SKM-1 (cell line): ENCODE data around the gene GK.
"Not testable (repeated sequence)": the region's sequence is repeated elsewhere in the genome, so short reads cannot be mapped to it uniquely, and the experiment has no call there.

Experiments used
- DNase-seq: peaks from one replicate; lab custom pipeline; 2025; ENCODE audit not compliant: unreplicated experiment; lab: John Stamatoyannopoulos, UW

GK gene

DNA sequence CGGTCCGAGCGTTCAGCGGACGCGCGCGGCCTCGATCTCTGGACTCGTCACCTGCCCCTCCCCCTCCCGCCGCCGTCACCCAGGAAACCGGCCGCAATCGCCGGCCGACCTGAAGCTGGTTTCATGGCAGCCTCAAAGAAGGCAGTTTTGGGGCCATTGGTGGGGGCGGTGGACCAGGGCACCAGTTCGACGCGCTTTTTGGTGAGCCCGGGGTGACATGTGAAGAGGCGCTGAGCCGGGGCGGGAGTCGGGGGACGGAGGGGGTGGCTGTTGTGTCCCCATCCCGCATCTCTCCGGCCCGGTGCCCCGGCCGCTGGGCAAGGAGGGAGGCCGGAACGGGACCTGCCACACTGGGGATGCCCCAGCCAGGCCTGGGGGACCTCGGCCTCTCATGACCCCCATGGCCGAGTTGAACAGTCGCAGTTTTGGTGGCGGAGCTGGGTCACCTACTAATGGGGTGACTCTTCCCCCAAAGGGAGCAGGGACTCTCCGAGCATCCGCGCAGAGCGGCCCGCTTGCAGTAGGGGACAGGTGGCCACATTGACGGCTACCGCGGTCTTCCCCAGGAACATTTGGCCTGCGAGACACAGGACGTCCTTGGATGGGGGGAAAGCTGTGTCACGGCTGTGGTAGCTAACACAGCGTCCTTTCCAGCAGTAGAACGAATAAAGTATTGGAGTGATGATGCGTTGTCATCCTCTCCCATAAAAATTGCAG, at the start of gene GK:
TSS of gene GK (plus strand) at position 9 of the 717 bp plus-strand sequence. CDS start at position 124, 115 bp downstream.
- no peak for DNase-seq

DNA sequence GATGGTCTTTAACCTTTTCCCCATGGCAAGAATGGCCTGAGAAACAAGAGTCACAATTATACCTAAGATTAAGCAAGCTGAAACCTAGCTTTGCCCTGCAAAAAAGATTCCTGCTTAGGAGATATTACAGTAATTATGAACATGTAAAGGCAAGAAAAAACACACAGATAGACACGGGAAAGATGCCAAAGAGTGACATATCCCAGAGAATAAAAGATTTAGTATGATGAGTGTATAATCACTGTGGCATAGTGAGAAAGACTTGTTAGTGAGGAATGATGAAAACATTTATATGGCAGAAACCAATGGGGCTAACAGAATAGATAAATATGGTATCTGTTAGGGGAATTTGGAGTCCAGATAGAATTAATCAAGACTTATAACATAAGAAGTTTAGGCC, 46.1 kb upstream of the GK start:
- DNase-seq = no peak

DNA sequence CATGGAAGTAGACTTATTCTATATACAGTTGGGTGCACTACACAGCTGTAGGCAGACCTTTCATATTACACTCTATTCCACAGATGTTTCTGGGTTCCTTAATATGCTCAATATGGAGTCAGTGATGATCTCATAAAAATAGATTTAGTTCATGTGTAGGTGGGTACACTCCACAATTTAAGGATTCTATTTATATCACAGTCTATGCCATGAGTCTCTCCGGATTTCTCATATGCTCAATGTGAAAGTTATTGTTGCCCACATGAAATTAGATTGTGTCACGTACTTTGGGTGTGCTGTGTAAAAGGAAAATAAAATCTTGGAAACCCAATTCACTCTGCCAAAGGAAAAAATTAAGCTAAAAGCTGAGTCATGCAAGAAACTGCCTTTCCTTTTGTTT, 43.2 kb upstream of the GK start:
- no peak for DNase-seq

DNA sequence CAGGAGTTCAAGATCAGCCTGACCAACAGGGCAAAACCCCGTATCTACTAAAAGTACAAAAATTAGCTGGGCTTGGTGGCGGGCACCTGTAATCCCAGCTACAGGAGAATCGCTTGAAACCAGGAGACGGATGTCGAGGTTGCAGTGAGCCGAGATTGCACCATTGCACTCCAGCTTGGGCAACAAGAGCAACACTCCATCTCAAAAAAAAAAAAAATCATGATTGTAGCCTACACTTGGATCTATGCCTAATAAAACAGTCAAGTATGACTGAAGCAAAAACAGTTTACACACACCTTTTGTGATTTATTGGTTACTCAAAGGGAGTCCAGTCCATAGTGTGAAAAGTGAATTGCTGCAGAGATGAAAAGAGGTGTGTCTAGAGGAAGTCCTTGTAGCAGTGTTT, 41.0 kb upstream of the GK start:
- no peak for DNase-seq

DNA sequence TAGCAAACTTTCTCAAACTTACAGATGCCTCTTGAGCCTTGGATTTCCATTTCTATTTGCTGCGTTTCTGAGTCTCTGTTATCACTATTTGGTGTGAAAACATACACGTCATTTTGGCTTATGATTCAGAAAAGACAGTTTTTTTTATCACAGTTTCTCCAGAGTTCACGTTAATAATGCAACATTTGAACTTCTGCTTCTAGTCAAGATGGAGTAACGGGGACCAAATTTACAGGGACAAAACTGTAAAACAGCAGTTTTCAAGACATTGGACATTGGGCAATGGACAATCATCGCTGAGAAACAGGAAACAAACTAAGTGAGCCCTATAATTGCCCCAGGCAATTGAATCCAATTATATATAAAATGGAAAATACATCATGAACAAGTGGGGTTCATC, 39.5 kb upstream of the GK start:
- no peak for DNase-seq

DNA sequence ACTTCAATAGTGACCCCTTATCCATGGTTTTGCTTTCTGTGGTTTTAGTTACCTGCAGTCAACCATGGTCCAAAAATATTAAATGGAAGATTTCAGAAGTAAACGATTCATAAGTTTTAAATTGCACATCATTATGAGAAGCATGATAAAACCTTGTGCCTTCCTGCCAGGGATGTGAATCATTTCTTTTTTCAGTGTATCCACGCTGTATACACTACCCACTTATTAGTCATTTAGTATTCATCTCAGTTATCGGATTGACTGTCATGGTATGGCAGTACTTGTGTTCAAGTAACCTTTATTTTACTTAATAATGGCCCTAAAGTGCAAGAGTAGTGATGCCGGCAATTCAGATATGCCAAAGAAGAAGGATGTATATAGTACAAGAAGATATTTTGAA, 38.0 kb upstream of the GK start:
- no peak for DNase-seq

DNA sequence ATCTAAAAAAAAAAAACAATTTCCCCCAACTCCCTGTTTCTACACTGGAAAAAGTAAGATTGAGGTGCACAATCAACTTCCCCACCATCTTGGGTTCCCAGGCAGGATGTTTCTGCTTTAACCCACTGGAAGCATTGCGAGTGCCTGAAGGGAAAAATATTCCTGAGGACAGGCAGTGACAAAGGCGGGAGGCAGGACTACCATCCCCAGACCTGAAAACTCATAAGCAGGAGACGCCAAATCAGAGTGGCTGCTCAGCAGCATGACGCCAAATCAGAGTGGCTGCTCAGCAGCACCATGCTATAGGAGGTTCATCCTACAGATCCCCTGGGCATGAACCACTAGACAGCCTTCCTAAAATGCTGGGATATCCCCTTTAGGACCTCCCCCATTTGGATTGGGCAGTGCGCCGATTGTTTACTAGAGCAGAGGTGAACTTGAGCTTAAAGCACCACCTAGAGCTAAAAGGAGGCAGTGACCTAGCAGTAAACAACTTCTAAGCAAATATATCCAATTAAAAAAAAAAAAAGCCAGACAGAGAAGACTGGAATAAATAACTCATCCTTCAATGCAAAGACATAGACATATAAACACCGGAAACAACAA, 35.0 kb upstream of the GK start:
- no peak for DNase-seq

DNA sequence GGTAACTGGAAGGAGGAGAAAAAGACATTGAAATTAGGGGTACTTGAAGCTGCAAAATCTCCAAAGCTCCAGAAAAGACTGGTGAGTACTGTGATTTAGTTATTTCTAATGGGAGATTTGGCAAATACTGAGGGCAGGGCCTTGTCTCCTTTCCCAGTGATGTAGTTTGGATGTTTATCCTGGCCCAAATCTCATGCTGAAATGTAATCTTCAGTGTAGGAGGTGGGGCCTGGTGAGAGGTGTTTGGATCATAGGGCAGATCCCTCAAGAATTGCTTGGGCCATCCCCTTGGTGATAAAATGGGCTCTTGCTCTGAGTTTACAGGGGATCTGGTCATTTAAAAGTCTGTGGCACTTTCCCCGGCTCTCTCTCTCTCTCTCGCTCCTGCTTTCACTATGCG, 33.1 kb upstream of the GK start:
- no peak for DNase-seq

DNA sequence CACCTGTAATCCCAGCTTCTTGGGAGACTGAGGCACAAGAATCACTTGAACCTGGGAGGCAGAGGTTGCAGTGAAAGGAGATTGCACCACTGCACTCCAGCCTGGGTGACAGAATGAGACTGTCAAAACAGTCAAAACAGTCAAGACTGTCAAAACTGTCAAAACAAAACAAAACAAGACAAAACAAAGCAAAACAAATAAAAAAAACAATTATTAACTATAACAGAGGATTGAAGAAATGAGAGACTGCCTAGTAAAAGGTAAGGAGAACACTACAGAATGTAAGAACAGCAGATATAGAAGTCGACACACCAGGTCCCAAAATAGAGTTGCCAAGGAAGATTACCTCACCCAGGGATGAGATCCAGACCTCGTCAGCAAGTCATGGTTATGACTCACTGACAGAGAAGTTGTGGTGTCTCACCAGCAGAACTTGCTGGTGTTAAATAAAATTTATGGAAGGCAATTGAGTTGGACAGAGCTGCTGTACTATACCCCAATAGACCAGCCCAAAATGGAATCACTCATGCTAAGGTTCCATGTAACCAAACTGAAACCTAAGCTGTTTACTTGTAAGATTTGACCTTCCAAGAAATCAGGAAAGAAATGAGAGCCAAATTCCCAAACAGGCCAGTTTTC, 32.1 kb upstream of the GK start:
- no peak for DNase-seq

DNA sequence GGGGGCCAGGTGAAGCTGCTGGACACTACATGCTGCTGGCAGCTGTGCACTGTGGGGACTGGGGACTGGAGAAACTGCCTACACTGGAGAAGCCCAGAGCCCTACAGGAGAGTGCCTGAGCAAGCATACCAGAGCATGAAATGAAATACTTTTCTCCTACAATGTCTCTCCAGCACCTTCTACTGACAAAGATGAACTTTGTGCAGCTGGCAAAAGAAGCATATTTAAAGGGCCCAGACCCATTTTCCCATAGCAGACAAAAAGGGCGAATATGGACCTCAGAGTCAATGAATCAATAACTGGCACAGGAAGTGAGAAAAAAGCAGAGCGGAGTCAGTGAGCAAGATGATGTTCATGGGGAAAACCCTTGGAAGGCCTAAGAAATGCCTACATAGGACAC, 30.9 kb upstream of the GK start:
- DNase-seq = no peak

DNA sequence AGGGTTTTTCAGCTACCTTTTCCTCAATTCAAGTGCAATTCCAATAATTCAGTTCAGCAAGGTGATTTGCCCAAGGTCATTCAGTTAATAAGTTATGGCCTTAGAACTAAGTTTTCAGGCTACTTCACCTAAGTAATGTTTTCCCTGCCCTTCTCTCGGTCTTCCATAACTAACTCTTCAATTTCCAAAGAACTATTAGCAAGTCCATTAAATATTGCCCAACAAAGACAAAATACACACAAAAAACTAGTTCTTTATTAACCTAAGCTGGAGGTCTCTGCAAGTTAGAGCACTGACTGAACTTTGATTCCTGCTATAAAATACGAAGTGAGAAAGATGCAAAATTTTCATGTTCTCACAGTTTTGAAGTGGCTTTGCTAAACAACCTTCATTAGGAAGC, 26.8 kb upstream of the GK start:
- no peak for DNase-seq

DNA sequence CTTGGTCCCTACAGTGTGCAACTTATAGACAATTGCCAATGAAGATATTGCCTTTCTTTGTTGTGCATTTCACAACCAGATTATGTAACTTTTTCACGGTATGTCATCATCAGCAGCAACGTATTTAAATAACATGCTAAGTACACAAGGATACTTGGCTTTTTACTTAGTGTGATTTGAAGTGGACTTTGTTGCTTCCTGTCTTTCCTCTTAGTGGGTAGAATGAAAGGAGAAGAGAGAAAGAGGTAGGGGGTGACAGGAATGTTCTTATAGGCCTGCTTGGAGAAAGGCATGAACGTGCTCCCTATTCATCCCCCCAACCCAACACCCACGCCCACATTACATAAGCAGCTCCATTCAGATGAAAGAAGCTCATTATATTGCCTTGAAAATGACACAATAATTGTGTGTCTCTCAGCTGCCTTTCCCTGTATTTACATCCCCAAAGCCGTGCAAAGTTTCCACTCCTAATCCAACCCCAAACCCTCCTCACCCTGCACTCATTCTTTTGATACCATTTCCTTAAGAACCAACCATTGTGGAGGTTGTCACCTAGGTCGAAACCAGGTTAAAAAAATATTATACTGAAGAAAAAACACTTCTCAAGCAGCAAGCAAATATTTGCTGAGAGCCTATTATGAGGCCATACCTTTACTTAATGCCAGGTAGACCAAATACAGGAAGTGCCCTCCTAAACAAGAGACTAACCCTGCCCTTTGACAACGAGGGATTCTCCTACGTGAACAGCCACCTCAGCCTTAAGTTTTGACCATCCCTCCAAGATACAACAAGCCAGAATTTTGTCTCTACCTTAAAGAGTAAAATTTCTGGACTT, 25.2 kb upstream of the GK start:
- DNase-seq = no peak

DNA sequence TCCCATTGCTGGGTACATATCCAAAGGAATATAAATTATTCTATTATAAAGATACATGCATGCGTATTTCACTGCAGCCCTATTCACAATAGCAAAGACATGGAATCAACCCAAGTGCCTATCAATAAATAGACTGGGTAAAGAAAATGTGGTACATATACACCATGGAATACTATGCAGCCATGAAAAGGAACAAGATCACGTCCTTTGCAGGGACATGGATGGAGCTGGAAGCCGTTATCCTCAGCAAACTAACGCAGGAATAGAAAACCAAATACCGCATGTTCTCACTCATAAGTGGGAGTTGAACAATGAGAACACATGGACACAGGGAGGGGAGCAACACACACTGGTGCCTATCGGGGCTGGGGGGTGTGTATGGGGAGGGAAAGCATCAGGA, 19.2 kb upstream of the GK start:
- not testable (repeated sequence) for DNase-seq

DNA sequence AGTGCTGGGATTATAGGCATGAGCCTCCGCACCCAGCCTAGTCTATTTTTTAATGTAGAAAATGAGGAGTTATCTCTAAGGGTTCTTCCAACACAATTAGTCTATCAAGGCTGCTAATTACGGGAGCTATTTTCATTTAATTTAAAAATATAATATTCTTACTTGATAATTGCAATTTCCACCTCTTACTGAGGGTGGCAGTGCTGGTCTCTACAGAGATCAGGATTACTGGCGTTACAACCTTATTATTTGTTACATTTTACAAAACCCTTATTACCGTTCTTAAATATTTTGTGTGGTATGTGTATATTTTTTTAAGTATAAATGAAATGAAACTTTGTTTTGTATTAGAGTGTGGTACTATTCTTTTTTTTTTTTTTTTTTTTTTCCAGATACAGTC, 17.6 kb upstream of the GK start:
- DNase-seq = no peak

DNA sequence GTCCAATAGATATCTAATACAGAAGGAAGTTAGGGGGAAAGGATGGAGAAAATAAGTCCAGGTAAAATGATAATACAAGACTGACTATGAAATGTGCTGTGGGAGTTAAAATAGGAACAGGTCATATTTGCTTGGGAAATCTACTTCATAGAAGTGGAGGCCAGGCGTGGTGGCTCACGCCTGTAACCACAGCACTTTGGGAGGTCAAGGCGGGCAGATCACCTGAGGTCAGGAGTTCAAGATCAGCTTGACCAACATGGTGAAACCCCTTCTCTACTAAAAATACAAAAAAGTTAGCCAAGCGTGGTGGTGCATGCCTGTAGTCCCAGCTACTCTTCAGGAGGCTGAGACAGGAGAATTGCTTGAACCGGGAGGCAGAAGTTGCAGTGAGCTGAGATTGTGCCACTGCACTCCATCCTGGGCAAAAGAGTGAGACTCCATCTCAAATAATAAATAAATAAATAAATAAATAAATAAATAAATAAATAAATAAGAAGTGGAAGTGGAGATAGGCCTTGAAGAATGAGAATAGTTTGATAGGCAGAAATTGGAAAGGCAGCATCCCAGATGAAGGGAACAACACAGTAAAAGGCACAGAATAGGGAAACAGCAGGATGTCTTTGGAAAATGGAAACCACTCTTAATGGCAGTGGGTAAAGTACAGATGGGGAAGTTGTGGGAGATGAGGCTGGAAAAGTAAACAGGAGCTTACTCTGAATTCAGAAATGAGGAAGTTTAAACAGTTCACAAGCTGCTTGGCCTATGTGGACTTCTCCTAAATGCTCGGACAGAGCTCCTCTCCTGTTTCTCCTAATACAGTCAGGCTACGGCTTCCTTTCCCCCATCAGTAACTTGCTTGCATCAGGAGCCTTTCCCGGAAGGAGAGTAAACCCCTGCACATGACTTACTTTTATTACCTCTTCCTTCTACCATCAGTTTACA, 15.1 kb upstream of the GK start:
- DNase-seq = peak; percentile 35

DNA sequence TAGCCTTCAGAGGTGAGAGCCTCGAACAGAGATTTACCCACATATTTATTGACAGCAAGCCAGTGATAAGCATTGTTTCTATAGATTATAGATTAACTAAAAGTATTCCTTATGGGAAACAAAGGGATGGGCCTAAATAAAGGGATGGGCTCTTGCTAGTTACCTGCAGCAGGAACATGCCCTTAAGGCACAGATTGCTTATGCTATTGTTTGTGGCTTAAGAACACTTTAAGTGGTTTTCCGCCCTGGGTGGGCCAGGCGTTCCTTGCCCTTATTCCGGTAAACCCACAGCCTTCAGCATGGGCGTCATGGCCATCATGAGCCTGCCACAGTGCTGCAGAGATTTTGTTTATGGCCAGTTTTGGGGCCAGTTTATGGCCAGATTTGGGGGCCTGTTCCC, 13.5 kb upstream of the GK start:
- not testable (repeated sequence) for DNase-seq

DNA sequence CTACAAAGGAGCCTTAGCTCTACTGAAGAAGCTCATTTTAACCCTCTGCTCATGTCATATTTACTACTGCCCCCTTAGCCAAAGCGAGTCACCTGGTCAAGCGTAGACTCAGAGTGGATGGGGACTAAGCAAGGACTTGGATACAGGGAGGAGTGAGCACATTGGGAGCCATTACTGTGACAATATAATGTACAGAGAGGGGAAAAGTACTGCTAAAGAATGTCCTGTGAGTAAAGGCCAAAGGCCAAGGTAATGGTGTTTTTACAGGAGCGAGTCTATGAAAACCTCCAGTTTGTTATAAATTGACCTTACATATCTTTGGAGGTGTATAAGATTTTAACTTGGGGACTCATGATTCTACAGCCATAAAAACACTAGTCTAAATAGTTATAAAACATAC, 10.6 kb upstream of the GK start:
- no peak for DNase-seq

DNA sequence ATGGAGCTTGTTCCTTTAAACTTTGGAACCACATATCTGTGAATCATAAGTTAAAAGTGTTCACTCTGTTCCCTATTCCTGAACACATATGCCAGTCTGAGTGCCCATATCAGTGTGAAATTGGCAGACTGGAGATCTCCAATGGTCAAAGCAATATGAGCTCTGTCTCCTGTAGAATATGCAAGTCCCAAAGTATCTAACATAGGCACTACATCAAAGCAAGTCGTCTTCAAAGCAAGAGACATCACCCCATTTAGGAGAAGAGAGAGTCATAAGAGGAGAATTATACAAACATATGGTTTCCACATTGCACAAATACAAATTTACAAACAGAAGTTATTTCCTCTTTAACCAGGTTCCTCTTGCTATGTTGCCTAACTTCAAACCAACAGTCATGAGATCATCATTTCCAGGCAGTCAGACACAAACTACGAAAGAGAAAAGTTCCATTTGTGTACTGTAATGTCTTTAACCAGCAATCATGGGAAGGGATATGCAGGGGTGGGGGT, 9.9 kb upstream of the GK start:
- peak; percentile 33 for DNase-seq

DNA sequence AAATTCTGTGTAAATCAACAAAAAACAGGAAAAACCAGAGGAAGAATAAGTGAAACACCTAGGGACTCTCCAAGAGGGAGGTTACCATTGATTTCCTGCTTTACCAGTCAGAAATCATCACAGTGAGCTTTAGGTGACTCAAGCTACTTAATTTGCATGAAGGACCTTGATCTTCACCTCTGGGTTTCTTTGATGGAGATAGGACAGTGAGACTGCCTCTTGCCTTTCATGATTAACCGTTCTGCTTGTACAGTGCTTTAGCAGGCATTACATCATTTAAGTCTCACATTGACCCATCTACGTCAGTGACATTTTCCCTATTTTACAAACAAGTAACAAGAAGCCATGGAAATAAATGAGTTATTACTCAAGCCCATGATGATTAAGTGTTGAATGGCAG, 3.4 kb upstream of the GK start:
- DNase-seq = no peak
